H1 (cell line): Measurements from ENCODE around the gene ZNF805.

ENCODE experiments used
- CREB1 ChIP-seq: IDR thresholded peaks from 2 replicates; pipeline ENCODE4 v1.6.1; 2012; ENCODE audit warnings: inconsistent platforms
- CTCF ChIP-seq, 3 experiments: IDR thresholded peaks; 1 replicate in 2 of 3; 2 replicates in 1 of 3; pipeline versions ENCODE4 v1.5.1 to v1.6.1; 2011; ENCODE audit warnings: low read length in 3 of 3, mild to moderate bottlenecking in 3 of 3, inconsistent platforms in 2 of 3, low read depth in 1 of 3, moderate library complexity in 1 of 3; ENCODE audit not compliant: insufficient read depth in 1 of 3; ENCODE audit errors: control extremely low read depth in 1 of 3
- EZH2 ChIP-seq: fragments of 200-600 bp; sonication (generic); IDR thresholded peaks from 2 replicates; pipeline ENCODE4 v1.7.1; 2012; ENCODE audit warnings: low read depth, mild to moderate bottlenecking, moderate library complexity, low read length, inconsistent platforms; ENCODE audit not compliant: severe bottlenecking
- JUN ChIP-seq: IDR thresholded peaks from 2 replicates; pipeline ENCODE4 v1.6.1; 2011; ENCODE audit warnings: low read depth, mild to moderate bottlenecking, improper control_type of control experiment, low read length
- KDM5A ChIP-seq: fragments of 200-600 bp; IDR thresholded peaks from 2 replicates; pipeline ENCODE4 v1.7.1; 2012; ENCODE audit warnings: mild to moderate bottlenecking, low read length, inconsistent platforms, mixed read lengths
- POLR2A ChIP-seq, 2 experiments: IDR thresholded peaks; 1 replicate in 1 of 2; 2 replicates in 1 of 2; pipeline ENCODE4 v1.6.1; 2011; ENCODE audit warnings: low read depth in 2 of 2, low read length in 2 of 2, mild to moderate bottlenecking in 2 of 2; ENCODE audit errors: control extremely low read depth in 1 of 2
- POLR2AphosphoS5 ChIP-seq: IDR thresholded peaks from 2 replicates; pipeline ENCODE4 v1.6.1; 2011; ENCODE audit warnings: low read depth, low read length
- SP1 ChIP-seq: IDR thresholded peaks from 2 replicates; pipeline ENCODE4 v1.6.1; 2011; ENCODE audit warnings: low read depth, low read length
- SP4 ChIP-seq: IDR thresholded peaks from 2 replicates; pipeline ENCODE4 v1.6.1; 2012; ENCODE audit warnings: low read length, inconsistent platforms
- YY1 ChIP-seq: IDR thresholded peaks from 2 replicates; pipeline ENCODE4 v1.6.1; 2011; ENCODE audit warnings: low read depth, mild to moderate bottlenecking, low read length

- no peak for TF ChIP-seq SP4
- no peak for TF ChIP-seq CTCF (IDR thresholded peaks at IDR 0.05; ENCODE audit: control extremely low read depth in 1 of 3, insufficient read depth in 1 of 3, low read depth in 1 of 3, low read length in 3 of 3)
- no peak for TF ChIP-seq POLR2A (IDR thresholded peaks at IDR 0.05; ENCODE audit: control extremely low read depth in 1 of 2, low read depth in 2 of 2, low read length in 2 of 2)
- no peak for TF ChIP-seq POLR2AphosphoS5
- no peak for TF ChIP-seq CREB1
- no peak for TF ChIP-seq KDM5A
- no peak for TF ChIP-seq EZH2
- no peak for TF ChIP-seq JUN
- TF ChIP-seq YY1 = no peak
- TF ChIP-seq SP1 = no peak
Measured at GRCh38 chr19:57212109-57212508, 28.3 kb upstream of the ZNF805 start.
